K562 (cell line): Measurements from ENCODE around the gene SDK1. TPM values are rescaled to one million over a fixed set of nuclear protein-coding genes. Genes with fewer than 3 reads are reported as not detected.
"Not testable (repeated sequence)": the region's sequence is repeated elsewhere in the genome, so short reads cannot be mapped to it uniquely, and the experiment has no call there.

Experiments
- ATAC-seq: fragments of 200-7000 bp; cut with Tn5 transposase; 3 replicates; pipeline ENCODE4 v1.9.1; 2020; ENCODE audit warnings: moderate library complexity
- BruUV-seq: library from RNA; stranded (reverse); fragments of 400-500 nt; replicated peaks from 2 replicates; lab custom pipeline; 2021; lab: Mats Ljungman, UMichigan
- CTCF ChIA-PET: fragments of 300-600 bp; formaldehyde crosslinking; extraction: SDS; loops from one replicate; lab custom pipeline; 2021; ENCODE audit warnings: low intra/inter-chr PET ratio; lab: Yijun Ruan, JAX
- POLR2A ChIA-PET: fragments of 300-600, 350-650 bp; sonication (Branson Sonifier 250); formaldehyde crosslinking; extraction: SDS; loops from one replicate; lab custom pipeline; 2021; ENCODE audit warnings: antibody characterized with exemption, inconsistent platforms; lab: Yijun Ruan, JAX
- DNase-seq, 4 experiments: peaks; one replicate each; pipeline versions ENCODE4 v3.0.0 to v3.0.0-alpha.2; 2011 to 2018; ENCODE audit warnings: low spot score in 3 of 4, mixed read lengths in 3 of 4; ENCODE audit errors: extremely low read depth in 1 of 4
- FAIRE-seq: peaks from 2 replicates; lab custom pipeline; 2011; peaks lifted over from hg19 to GRCh38; lab: Jason Lieb, UNC
- H2AFZ ChIP-seq: 2 replicates; pipeline ENCODE4 v1.6.0; 2011; ENCODE audit warnings: low read depth, low read length, control low read depth, inconsistent platforms
- H3K27ac ChIP-seq: fragments of 200-600 bp; 3 replicates; pipeline ENCODE4 v1.8.0; 2011; ENCODE audit warnings: low read depth, mild to moderate bottlenecking, control low read depth, inconsistent platforms, low read length, moderate library complexity, mixed read lengths; ENCODE audit errors: extremely low read depth
- H3K27me3 ChIP-seq, 2 experiments: fragments of 300-600 bp in 1 of 2; 2 replicates in 1 of 2; 3 replicates in 1 of 2; pipeline versions ENCODE4 v1.6.0 to v1.8.0; 2011; ENCODE audit warnings: inconsistent platforms in 2 of 2, low read length in 2 of 2, mild to moderate bottlenecking in 1 of 2, mixed read lengths in 1 of 2, moderate library complexity in 1 of 2; ENCODE audit not compliant: control insufficient read depth in 2 of 2, insufficient read depth in 2 of 2
- H3K36me3 ChIP-seq: fragments of 300-600 bp; 3 replicates; pipeline ENCODE4 v1.8.0; 2011; ENCODE audit warnings: mild to moderate bottlenecking, low read length, inconsistent platforms; ENCODE audit not compliant: control insufficient read depth, insufficient read depth
- H3K4me1 ChIP-seq, 2 experiments: fragments of 200-600 bp in 1 of 2; replicated peaks in 1 of 2; 2 replicates in 1 of 2; 3 replicates in 1 of 2; pipeline versions ENCODE4 v1.5.1 to v1.8.0; 2011; ENCODE audit warnings: inconsistent platforms in 2 of 2, low read length in 2 of 2, mild to moderate bottlenecking in 1 of 2, mixed read lengths in 1 of 2, moderate library complexity in 1 of 2; ENCODE audit not compliant: control insufficient read depth in 2 of 2, insufficient read depth in 2 of 2
- H3K4me2 ChIP-seq: 2 replicates; pipeline ENCODE4 v1.6.1; 2011; ENCODE audit warnings: low read length, control low read depth, inconsistent platforms, mixed read lengths; ENCODE audit not compliant: insufficient read depth
- H3K4me3 ChIP-seq: fragments of 200-600 bp; sonication (generic), shearing (Covaris generic); 2 replicates; pipeline ENCODE4 v1.5.1; 2016; ENCODE audit warnings: control low read depth, inconsistent platforms
- H3K79me2 ChIP-seq: fragments of 200-600 bp; 3 replicates; pipeline ENCODE4 v1.8.0; 2011; ENCODE audit warnings: low read length, inconsistent platforms; ENCODE audit not compliant: control insufficient read depth, insufficient read depth
- H3K9ac ChIP-seq, 2 experiments: 2 replicates each; pipeline versions ENCODE4 v1.6.0 to v1.6.1; 2011; ENCODE audit warnings: low read depth in 2 of 2, low read length in 2 of 2, control low read depth in 1 of 2, inconsistent platforms in 1 of 2, mild to moderate bottlenecking in 1 of 2, mixed read lengths in 1 of 2; ENCODE audit not compliant: insufficient read depth in 1 of 2
- H3K9me1 ChIP-seq: one replicate; pipeline ENCODE4 v1.6.0; 2011; ENCODE audit warnings: inconsistent platforms, mild to moderate bottlenecking, low read length, moderate library complexity; ENCODE audit not compliant: control insufficient read depth, insufficient read depth
- H3K9me3 ChIP-seq: replicated peaks from 2 replicates; pipeline ENCODE4 v1.5.1; 2011; ENCODE audit warnings: low read depth, low read length, inconsistent platforms; ENCODE audit not compliant: control insufficient read depth, insufficient read depth
- H4K20me1 ChIP-seq: replicated peaks from 2 replicates; pipeline ENCODE4 v1.6.1; 2011; ENCODE audit warnings: low read length, inconsistent platforms, mixed read lengths; ENCODE audit not compliant: control insufficient read depth, insufficient read depth
- ZNF263 ChIP-seq: sonication (generic); formaldehyde crosslinking; IDR thresholded peaks from 2 replicates; pipeline ENCODE4 v1.8.0; 2022; ENCODE audit warnings: mild to moderate bottlenecking, missing genetic modification reagents, borderline replicate concordance
- WGBS: fragments of 100-300 bp; shearing (Covaris generic); methylation state at CpG from one replicate; pipeline ENCODE4 v1.1.6; 2016; ENCODE audit warnings: low coverage, mixed read lengths; ENCODE audit not compliant: insufficient coverage; ENCODE audit errors: missing lambda C conversion rate; 5-methylcytosine and 5-hydroxymethylcytosine counted together
- in situ Hi-C: fragments of 300-500 bp; cut with MboI; formaldehyde crosslinking; loops from 4 replicates; pipeline ENCODE4 v1.15.0; 2018; ENCODE audit warnings: inconsistent platforms, mixed read lengths
- intact Hi-C: fragments of 100-400 bp; cut with micrococcal nuclease; formaldehyde crosslinking; loops from 2 replicates; pipeline ENCODE4 v1.14.2; 2022
- polyA plus RNA-seq, 8 experiments: library from polyadenylated mRNA; depleted of rRNA in 4 of 8; stranded (reverse) in 5 of 8; unstranded in 3 of 8; fragments of >200 nt; fragmentation: Nextera tagmentation in 2 of 8; fragmentation: Illumina TruSeq in 1 of 8; extraction: Ambion mirVana in 2 of 8; extraction: Trizol in 1 of 8; gene quantifications; 2 replicates each; pipeline versions ENCODE4 v1.2.1 to v1.2.3, GENCODE V29; 2011 to 2014; ENCODE audit warnings: inconsistent platforms in 1 of 8, missing spikeins in 1 of 8
- total RNA-seq, 7 experiments: library from RNA; depleted of rRNA in 6 of 7; stranded (reverse); fragments of >200 nt in 6 of 7; fragmentation: Illumina TruSeq in 2 of 7; extraction: Trizol in 2 of 7; gene quantifications; 2 replicates each; pipeline versions ENCODE4 v1.2.1 to v1.2.3, GENCODE V29; 2011 to 2021; ENCODE audit warnings: low replicate concordance in 1 of 7
- TF ChIP-seq, protein P1 (sequence below): fragments of 250-450 bp; sonication (Bioruptor Pico); IDR thresholded peaks from 2 replicates; pipeline ENCODE4 v1.4.0; 2020

The SDK1 gene
- total and polyA plus RNA-seq, 9 of the 15 experiments (the other 6 are each of a cell fraction or from before 2014, with no cell fraction given) = 0.16 TPM; not detected in 8

DNA sequence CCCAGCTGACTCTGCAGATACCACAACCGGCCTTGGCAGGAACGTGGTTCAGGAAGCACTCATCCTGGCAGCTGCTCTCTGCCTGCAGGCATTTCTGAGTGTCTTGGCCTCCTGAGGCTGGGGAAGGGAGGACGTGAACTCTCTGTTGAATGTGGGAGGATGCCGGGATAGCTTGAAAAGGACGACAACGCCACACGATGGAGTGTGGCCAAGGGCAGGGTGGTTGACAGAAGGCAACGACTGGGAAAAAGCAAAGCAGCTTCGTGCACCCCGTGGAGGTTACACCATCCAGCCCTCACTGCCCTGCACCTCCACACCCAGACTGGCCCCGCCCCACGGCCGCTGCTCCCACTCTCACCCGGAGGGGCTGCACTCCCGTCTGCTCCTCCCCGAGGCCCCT lies 915.0 kb downstream of the SDK1 start (continued):
- TF ChIP-seq, protein P1, sequence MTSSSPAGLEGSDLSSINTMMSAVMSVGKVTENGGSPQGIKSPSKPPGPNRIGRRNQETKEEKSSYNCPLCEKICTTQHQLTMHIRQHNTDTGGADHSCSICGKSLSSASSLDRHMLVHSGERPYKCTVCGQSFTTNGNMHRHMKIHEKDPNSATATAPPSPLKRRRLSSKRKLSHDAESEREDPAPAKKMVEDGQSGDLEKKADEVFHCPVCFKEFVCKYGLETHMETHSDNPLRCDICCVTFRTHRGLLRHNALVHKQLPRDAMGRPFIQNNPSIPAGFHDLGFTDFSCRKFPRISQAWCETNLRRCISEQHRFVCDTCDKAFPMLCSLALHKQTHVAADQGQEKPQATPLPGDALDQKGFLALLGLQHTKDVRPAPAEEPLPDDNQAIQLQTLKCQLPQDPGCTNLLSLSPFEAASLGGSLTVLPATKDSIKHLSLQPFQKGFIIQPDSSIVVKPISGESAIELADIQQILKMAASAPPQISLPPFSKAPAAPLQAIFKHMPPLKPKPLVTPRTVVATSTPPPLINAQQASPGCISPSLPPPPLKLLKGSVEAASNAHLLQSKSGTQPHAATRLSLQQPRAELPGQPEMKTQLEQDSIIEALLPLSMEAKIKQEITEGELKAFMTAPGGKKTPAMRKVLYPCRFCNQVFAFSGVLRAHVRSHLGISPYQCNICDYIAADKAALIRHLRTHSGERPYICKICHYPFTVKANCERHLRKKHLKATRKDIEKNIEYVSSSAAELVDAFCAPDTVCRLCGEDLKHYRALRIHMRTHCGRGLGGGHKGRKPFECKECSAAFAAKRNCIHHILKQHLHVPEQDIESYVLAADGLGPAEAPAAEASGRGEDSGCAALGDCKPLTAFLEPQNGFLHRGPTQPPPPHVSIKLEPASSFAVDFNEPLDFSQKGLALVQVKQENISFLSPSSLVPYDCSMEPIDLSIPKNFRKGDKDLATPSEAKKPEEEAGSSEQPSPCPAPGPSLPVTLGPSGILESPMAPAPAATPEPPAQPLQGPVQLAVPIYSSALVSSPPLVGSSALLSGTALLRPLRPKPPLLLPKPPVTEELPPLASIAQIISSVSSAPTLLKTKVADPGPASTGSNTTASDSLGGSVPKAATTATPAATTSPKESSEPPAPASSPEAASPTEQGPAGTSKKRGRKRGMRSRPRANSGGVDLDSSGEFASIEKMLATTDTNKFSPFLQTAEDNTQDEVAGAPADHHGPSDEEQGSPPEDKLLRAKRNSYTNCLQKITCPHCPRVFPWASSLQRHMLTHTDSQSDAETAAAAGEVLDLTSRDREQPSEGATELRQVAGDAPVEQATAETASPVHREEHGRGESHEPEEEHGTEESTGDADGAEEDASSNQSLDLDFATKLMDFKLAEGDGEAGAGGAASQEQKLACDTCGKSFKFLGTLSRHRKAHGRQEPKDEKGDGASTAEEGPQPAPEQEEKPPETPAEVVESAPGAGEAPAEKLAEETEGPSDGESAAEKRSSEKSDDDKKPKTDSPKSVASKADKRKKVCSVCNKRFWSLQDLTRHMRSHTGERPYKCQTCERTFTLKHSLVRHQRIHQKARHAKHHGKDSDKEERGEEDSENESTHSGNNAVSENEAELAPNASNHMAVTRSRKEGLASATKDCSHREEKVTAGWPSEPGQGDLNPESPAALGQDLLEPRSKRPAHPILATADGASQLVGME (CRISPR knock-in tag) = no peak

DNA sequence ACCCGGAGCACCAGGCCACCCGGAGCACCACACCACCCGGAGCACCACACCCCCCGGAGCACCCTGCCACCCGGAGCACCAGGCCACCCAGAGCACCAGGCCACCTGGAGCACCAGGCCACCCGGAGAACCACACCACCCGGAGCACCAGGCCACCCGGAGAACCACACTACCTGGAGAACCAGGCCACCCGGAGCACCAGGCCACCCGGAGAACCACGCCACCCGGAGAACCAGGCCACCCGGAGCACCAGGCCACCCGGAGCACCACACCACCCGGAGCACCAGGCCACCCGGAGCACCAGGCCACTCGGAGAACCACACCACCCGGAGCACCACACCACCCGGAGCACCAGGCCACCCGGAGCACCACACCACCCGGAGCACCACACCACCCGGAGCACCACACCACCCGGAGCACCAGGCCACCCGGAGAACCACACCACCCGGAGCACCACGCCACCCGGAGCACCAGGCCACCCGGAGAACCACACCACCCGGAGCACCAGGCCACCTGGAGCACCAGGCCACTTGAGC lies 916.1 kb downstream of the SDK1 start:
- H3K4me3 ChIP-seq, in situ Hi-C loops, H3K27ac ChIP-seq, H3K36me3 ChIP-seq, DNase-seq, H3K9me1 ChIP-seq, H3K9ac ChIP-seq, intact Hi-C loops, ATAC-seq, POLR2A ChIA-PET, CTCF ChIA-PET, BruUV-seq, H2AFZ ChIP-seq, H3K79me2 ChIP-seq, FAIRE-seq: not testable (repeated sequence)
- 3% methylated on average over 20 of the region's 29 CpGs for WGBS
- TF ChIP-seq ZNF263 (CRISPR knock-in tag) = 0 out of 2 replicates have a peak, but pooled peaks have one; percentile 11
- TF ChIP-seq, all 486 proteins: peak for 1; not testable (repeated sequence) for 485
- not testable (repeated sequence) for H3K9me3 ChIP-seq, H3K4me1 ChIP-seq, H4K20me1 ChIP-seq, H3K4me2 ChIP-seq
- H3K27me3 ChIP-seq = peaks cover 21 to 49% of the 10 kb centered on the region in 2 experiments; a peak in 4 of 5 replicates
